ENCODE data around the gene PRPS1L1.

The PRPS1L1 gene

GRCh38 chr7:18037609-18038008 is 10.0 kb upstream of the PRPS1L1 start:
- no peak for TF ChIP-seq CTCF (IDR thresholded peaks at IDR 0.05; ENCODE audit: low read depth, low read length)
- DNase-seq (ENCODE audit: extremely low read depth, low read depth) = no peak

- no peak for DNase-seq (ENCODE audit: extremely low read depth, low read depth)
- no peak for TF ChIP-seq CTCF (IDR thresholded peaks at IDR 0.05; ENCODE audit: low read depth, low read length)
These were observed 9.1 kb upstream of the PRPS1L1 start for GRCh38 chr7:18036783-18037182.

- TF ChIP-seq CTCF (IDR thresholded peaks at IDR 0.05; ENCODE audit: low read depth, low read length) = no peak
- no peak for DNase-seq (ENCODE audit: extremely low read depth, low read depth)
These were observed 3.1 kb upstream of the PRPS1L1 start for GRCh38 chr7:18030758-18031157.

- no peak for DNase-seq (ENCODE audit: extremely low read depth, low read depth)
- TF ChIP-seq CTCF (IDR thresholded peaks at IDR 0.05; ENCODE audit: low read depth, low read length) = no peak
These were observed 7.4 kb downstream of the PRPS1L1 start for GRCh38 chr7:18020138-18020715.

- peak; percentile 70 for DNase-seq (ENCODE audit: extremely low read depth, low read depth)
- no peak for TF ChIP-seq CTCF (IDR thresholded peaks at IDR 0.05; ENCODE audit: low read depth, low read length)
These were observed 8.1 kb downstream of the PRPS1L1 start for GRCh38 chr7:18019555-18019954.

- TF ChIP-seq CTCF (IDR thresholded peaks at IDR 0.05; ENCODE audit: low read depth, low read length) = no peak
- DNase-seq (ENCODE audit: extremely low read depth, low read depth) = no peak
These were observed 9.1 kb downstream of the PRPS1L1 start for GRCh38 chr7:18018296-18019215.

Measured in AG09319 (cell line).